Ramos (cell line): ENCODE measurements around the gene ATP1A1.

ENCODE experiments used
- in situ Hi-C: fragments of 300-500 bp; cut with MboI; formaldehyde crosslinking; loops from one replicate; pipeline ENCODE4 v1.14.3; 2022; ENCODE audit warnings: low sequenced_read_pairs; ENCODE audit not compliant: unreplicated experiment

Gene ATP1A1

GRCh38 chr1:116340506-116341231, 32.4 kb upstream of the ATP1A1 start:
- in situ Hi-C loops, result no loop called here

DNA sequence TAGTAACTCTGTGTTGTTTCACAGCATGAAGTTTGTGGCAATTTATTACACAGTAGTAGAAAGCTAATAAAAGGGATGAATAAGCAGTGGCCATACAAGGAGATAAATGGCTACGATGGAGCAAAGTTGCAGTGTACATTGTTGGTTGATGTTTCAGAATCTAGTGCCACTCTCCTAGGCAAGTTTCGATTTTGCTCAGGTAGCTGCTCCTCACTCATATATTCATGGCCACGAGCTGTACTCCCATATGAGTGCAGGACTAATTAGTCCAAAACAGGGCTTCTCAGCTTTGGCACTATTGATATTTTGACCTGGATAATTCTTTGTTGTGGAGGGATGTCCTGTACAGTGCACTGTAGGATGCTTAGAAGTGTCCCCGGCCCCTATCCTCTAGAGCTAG, 30.0 kb upstream of the ATP1A1 start:
- in situ Hi-C loops, result no loop called here

GRCh38 chr1:116345011-116345410, 28.0 kb upstream of the ATP1A1 start:
- in situ Hi-C loops, result no loop called here

GRCh38 chr1:116345843-116346242, 27.2 kb upstream of the ATP1A1 start:
- in situ Hi-C loops, result no loop called here

GRCh38 chr1:116346943-116347673, 25.9 kb upstream of the ATP1A1 start:
- in situ Hi-C loops, result no loop called here

GRCh38 chr1:116347696-116348095, 25.3 kb upstream of the ATP1A1 start:
- in situ Hi-C loops, result no loop called here

- in situ Hi-C loops, result no loop called here
These were observed 22.9 kb upstream of the ATP1A1 start for GRCh38 chr1:116350097-116350645.

DNA sequence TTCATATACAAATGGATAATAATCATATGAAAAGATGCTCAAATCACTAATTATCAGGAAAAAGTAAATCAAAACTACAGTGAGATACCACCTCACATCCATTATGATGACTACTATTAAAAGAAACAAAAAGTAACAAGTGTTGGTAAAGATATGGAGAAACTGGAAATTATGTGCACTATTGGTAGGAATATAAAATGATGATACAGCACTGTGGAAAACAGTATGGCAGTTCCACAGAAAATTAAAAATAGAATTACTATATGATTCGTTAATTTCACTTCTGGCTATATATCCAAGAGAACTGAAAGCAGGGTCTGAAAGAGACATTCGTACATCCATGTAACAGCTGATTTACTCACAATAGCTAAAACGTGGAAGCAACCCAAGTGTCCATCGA, 21.1 kb upstream of the ATP1A1 start:
- in situ Hi-C loops, result no loop called here

DNA sequence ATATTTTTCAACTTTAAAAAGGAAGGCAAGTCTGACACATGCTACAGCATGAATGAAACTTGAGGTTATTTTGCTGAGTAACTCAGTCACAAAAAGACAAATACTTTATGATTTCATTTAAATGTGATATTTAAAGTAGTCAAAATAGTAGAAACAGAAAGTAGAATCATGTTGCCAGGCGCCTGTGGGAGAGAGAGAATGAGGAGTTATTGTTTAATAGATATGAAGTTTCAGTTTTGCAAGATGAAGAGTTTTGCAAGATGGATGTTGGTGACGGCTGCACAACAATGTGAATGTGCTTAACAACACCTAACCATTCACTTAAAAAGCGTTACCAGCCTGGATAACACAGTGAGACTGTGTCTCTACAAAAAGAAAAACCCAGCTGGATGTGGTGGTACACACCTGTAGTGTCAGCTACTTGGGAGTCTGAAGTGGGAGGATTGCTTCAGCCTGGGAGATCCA, 20.7 kb upstream of the ATP1A1 start:
- in situ Hi-C loops, result no loop called here

GRCh38 chr1:116353155-116353554, 19.9 kb upstream of the ATP1A1 start:
- in situ Hi-C loops, result no loop called here

GRCh38 chr1:116356067-116356466, 17.0 kb upstream of the ATP1A1 start:
- in situ Hi-C loops, result no loop called here

- in situ Hi-C loops, result no loop called here
These were observed 16.4 kb upstream of the ATP1A1 start for GRCh38 chr1:116356673-116357072.

GRCh38 chr1:116357487-116357886, 15.6 kb upstream of the ATP1A1 start:
- in situ Hi-C loops, result no loop called here

DNA sequence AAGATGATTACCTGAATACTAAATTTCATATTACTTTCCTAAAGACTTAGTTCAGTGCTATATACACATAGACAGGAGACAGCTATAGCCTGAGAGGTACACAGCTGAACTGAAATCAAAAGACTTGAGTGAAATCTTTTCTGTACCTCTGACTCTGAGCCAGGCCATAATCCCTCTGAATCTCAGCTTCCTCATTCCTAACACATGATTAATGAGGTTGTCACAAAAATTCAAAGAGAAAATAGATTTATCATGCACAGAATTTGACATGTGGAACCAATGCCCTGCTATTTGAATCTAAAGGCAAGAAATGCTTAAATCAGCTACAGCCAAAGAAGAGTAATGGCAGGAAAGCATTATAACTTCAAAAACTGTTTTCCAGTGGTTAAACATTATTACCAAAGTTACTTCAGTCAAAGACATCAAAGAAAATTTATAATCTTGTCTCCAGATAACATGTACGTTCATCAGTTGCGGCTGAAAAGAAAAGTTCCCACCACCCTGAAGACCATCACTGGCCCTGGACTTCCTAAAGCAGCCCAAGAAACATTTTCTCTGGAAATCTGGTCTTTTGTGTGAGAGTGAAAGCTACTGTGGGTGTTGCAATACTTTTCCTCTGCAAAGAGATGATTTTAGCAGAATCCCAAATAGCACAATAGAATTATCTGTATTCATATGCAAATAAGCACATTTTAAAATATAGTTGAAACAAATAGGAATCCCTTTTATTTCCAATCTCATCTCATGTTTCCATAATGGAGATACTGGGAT, 13.8 kb upstream of the ATP1A1 start:
- in situ Hi-C loops, result no loop called here

GRCh38 chr1:116359871-116360270, 13.2 kb upstream of the ATP1A1 start:
- in situ Hi-C loops, result no loop called here

- in situ Hi-C loops, result no loop called here
These were observed 12.4 kb upstream of the ATP1A1 start for GRCh38 chr1:116360429-116361173.

DNA sequence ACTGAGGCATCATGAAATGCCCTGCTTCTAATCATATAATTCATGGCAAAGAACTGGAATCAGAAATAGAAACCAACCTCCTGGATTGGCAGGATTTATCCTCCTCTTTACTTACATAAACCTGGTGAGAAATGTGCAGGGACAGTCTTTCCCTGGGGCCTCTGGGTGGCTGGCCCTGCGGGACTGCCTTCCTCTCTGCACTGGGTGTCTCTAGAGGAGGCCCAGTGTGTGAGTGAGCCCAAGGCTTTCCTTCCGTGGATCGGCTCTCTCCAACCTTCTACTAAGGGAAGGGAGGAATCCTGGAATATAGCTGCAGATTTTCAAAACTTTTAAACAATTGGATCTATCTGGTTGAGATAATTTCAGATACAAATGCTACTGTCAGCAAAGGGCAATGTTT, 11.4 kb upstream of the ATP1A1 start:
- in situ Hi-C loops, result no loop called here

DNA sequence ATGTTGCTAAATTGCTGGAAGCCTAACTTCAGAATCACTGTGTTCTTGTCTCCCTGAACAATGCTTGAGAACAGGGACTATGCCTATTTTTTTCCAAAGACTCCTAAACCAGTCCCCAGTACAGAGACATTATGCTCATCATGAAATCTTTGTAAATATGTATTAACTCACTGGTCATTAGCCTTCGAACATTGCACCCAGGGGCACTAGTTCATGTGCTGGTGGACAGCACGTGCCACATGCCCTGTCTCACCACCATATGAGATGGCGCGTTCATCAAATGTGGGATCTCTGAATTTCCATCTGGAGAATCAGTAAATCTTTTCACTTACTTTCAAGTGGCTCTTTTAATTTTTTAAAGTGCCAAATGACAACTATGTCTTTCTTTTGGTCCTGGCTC, 11.0 kb upstream of the ATP1A1 start:
- in situ Hi-C loops, result no loop called here

DNA sequence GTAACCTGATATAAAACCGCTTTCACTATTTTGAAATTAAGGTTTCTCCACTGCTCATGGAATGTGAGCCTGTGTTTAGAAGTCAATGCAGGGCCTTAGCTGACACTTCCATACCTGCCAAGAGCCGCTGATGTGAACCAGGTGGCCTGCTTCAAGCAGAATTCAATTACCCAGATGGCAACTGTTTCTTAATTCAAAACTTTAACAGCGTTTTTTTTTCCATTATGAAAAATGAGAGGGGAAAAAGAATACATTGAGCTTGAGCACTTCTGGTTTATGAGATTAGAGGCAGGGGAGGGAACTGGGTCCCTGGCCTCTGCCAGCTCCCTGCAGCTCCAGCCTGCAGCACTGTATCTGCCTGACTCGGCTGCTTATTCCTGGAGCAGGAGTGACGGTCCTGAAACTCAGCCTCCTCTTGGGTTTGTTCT, 7.7 kb upstream of the ATP1A1 start:
- in situ Hi-C loops, result no loop called here

DNA sequence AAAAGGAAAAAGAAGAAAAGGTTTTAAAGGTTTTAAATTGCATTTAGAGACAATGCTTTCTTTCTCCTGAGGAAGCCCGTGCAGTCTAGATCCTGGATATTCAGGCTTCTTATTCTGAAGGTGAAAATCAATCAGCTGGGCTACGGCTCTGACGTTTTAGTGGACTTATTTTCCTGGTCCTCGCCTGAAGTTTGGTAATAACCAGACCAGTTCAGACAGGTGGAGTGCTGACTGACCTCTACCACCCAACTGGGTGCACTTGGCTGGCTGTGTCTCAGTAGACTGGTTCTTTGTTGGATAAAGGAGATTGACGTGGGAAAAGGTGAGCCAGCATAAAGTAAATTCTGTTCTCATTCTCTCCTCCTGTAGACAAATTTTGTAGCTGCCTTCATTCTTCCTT, 7.2 kb upstream of the ATP1A1 start:
- in situ Hi-C loops, result no loop called here
